ENCODE data around the gene GJC1. TPM values are rescaled to one million over a fixed set of nuclear protein-coding genes. Genes with fewer than 3 reads are reported as not detected.

The GJC1 gene
- total and polyA plus RNA-seq, 9 of the 15 experiments (the other 6 are each of a cell fraction or from before 2014, with no cell fraction given) = 0.04 to 1.4 (median 0.18) TPM; not detected in 1

- no peaks in the 10 kb centered on the region for H3K79me2 ChIP-seq (ENCODE audit: control insufficient read depth, insufficient read depth, low read length)
- ChIA-PET CTCF (ENCODE audit: low intra/inter-chr PET ratio) (no interaction called here), POLR2A (interaction anchor here (0.5 kb wide), 1 partner anchor 172 kb away, joined by 3 read pairs; no protein-coding TSS in a partner anchor)
- H3K4me2 ChIP-seq (ENCODE audit: insufficient read depth, low read length) = no peak overlapping the region
- ATAC-seq (no peak), DNase-seq (ENCODE audit: extremely low read depth in 1 of 4, low spot score in 3 of 4) (no peak), FAIRE-seq (no peak)
- in situ Hi-C loops (cut with MboI) (no loop called here), intact Hi-C loops (cut with micrococcal nuclease) (no loop called here)
- H3K36me3 ChIP-seq (ENCODE audit: control insufficient read depth, insufficient read depth, low read length) = no peaks in the 10 kb centered on the region
- TF ChIP-seq ZNF436 (CRISPR knock-in tag; IDR thresholded peaks at IDR 0.05) (no peak), UBTF (IDR thresholded peaks at IDR 0.05; ENCODE audit: borderline replicate concordance in 1 of 2, low read depth in 2 of 2, low read length in 2 of 2) (no peak), RBM14 (IDR thresholded peaks at IDR 0.05; ENCODE audit: borderline replicate concordance, insufficient read depth, low read depth, low read length) (no peak), RBM15 (IDR thresholded peaks at IDR 0.05; ENCODE audit: insufficient read depth, low read length) (no peak), KLF13 (tag; IDR thresholded peaks at IDR 0.05; ENCODE audit: borderline replicate concordance, low read depth) (no peak), FOXK1 (CRISPR knock-in tag; IDR thresholded peaks at IDR 0.05; ENCODE audit: borderline replicate concordance) (no peak), ZNF79 (CRISPR knock-in tag; IDR thresholded peaks at IDR 0.05; ENCODE audit: low read depth) (no peak), HDAC2 (IDR thresholded peaks at IDR 0.05) (no peak), ZNF239 (CRISPR knock-in tag; IDR thresholded peaks at IDR 0.05) (no peak), PURB (CRISPR knock-in tag; IDR thresholded peaks at IDR 0.05; ENCODE audit: low read depth) (no peak)
- peaks cover 44 to 61% of the 10 kb centered on the region in 2 experiments for H3K27me3 ChIP-seq (ENCODE audit: control insufficient read depth in 2 of 2, insufficient read depth in 2 of 2, low read length in 2 of 2)
- H3K27ac ChIP-seq (ENCODE audit: extremely low read depth, low read depth, low read length) = no peak overlapping the region
- no peaks in the 10 kb centered on the region; a peak in 1 of 5 replicates for H3K4me1 ChIP-seq (replicated peaks in 1 of 2; ENCODE audit: control insufficient read depth in 2 of 2, insufficient read depth in 2 of 2, low read length in 2 of 2)
- H3K9me3 ChIP-seq (replicated peaks; ENCODE audit: control insufficient read depth, insufficient read depth, low read depth, low read length) = no peaks in the 10 kb centered on the region
- H3K4me3 ChIP-seq = no peak overlapping the region
- H3K9ac ChIP-seq (ENCODE audit: insufficient read depth in 1 of 2, low read depth in 2 of 2, low read length in 2 of 2) = no peak overlapping the region
- WGBS (ENCODE audit: insufficient coverage, low coverage, missing lambda C conversion rate) = 4% methylated on average over 10 of the region's 10 CpGs
- no peaks in the 10 kb centered on the region for H4K20me1 ChIP-seq (replicated peaks; ENCODE audit: control insufficient read depth, insufficient read depth, low read length)
- no peaks in the 10 kb centered on the region for H3K9me1 ChIP-seq (ENCODE audit: control insufficient read depth, insufficient read depth, low read length)
- no peak overlapping the region for H2AFZ ChIP-seq (ENCODE audit: low read depth, low read length)
- no TSS peak for BruUV-seq (replicated peaks)
Observed at GRCh38 chr17:44804302-44805089, 25.6 kb downstream of the GJC1 start.
